GM12878 (cell line): ENCODE results near the gene SLC35E3.

Source experiments
- KDM1A ChIP-seq: fragments of 200-600 bp; sonication (generic); IDR thresholded peaks from 2 replicates; pipeline ENCODE4 v1.6.1; 2016; ENCODE audit warnings: borderline replicate concordance
- MEF2A ChIP-seq: IDR thresholded peaks from 2 replicates; pipeline ENCODE4 v1.6.1; 2011; ENCODE audit warnings: low read depth, mild to moderate bottlenecking, low read length, moderate library complexity; ENCODE audit not compliant: insufficient read depth
- POLR2A ChIP-seq: IDR thresholded peaks from 2 replicates; pipeline ENCODE4 v1.6.1; 2011; ENCODE audit warnings: low read depth, mild to moderate bottlenecking, low read length
- RFX5 ChIP-seq: IDR thresholded peaks from 2 replicates; pipeline ENCODE4 v1.6.1; 2011; ENCODE audit warnings: low read depth, low read length, improper control_type of control experiment
- SIN3A ChIP-seq: IDR thresholded peaks from 2 replicates; pipeline ENCODE4 v1.6.1; 2012; ENCODE audit warnings: low read depth, low read length, improper control_type of control experiment
- TF ChIP-seq, protein P1 (sequence below), 3 experiments: IDR thresholded peaks in 2 of 3; conservative IDR thresholded peaks in 1 of 3; 2 replicates each; pipeline ENCODE4 v1.5.1; 2011; ENCODE audit warnings: low read depth in 3 of 3, low read length in 3 of 3, mild to moderate bottlenecking in 3 of 3, control low read depth in 2 of 3, moderate library complexity in 2 of 3, inconsistent platforms in 1 of 3, mixed read lengths in 1 of 3; ENCODE audit not compliant: control insufficient read depth in 2 of 3, insufficient read depth in 1 of 3; ENCODE audit errors: extremely low read depth in 1 of 3
- TF ChIP-seq, protein P2 (sequence below): IDR thresholded peaks from 2 replicates; pipeline ENCODE4 v1.6.1; 2012; ENCODE audit warnings: mild to moderate bottlenecking, low read depth, low read length

DNA sequence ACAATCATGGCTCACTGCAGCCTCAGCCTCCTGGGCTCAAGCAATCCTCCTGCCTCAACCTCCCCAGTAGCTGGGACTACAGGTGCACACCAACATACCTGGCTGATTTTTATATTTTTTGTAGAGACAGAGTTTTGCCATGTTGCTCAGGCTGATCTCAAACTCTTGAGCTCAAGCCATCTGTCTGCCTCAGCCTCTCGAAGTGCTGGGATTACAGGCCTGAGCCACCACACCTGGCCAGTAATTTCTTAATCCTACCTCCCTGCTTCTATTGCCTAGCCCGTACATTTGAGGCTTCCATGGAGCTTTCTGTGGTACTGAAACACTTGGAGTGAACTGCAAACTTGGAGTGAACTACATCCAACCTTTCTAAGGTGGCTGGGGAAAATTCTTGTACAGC, 20.7 kb downstream of the SLC35E3 start:
- TF ChIP-seq KDM1A: no peak
- no peak for TF ChIP-seq RFX5
- TF ChIP-seq POLR2A: no peak
- TF ChIP-seq, protein P1, sequence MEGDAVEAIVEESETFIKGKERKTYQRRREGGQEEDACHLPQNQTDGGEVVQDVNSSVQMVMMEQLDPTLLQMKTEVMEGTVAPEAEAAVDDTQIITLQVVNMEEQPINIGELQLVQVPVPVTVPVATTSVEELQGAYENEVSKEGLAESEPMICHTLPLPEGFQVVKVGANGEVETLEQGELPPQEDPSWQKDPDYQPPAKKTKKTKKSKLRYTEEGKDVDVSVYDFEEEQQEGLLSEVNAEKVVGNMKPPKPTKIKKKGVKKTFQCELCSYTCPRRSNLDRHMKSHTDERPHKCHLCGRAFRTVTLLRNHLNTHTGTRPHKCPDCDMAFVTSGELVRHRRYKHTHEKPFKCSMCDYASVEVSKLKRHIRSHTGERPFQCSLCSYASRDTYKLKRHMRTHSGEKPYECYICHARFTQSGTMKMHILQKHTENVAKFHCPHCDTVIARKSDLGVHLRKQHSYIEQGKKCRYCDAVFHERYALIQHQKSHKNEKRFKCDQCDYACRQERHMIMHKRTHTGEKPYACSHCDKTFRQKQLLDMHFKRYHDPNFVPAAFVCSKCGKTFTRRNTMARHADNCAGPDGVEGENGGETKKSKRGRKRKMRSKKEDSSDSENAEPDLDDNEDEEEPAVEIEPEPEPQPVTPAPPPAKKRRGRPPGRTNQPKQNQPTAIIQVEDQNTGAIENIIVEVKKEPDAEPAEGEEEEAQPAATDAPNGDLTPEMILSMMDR (IDR thresholded peaks at IDR 0.05 in 2 of 3, conservative IDR thresholded peaks at IDR 0.05 in 1 of 3; ENCODE audit: control insufficient read depth in 2 of 3, extremely low read depth in 1 of 3, insufficient read depth in 1 of 3, low read depth in 3 of 3, low read length in 3 of 3): no peak
- no peak for TF ChIP-seq MEF2A
- TF ChIP-seq SIN3A: no peak
- TF ChIP-seq, protein P2, sequence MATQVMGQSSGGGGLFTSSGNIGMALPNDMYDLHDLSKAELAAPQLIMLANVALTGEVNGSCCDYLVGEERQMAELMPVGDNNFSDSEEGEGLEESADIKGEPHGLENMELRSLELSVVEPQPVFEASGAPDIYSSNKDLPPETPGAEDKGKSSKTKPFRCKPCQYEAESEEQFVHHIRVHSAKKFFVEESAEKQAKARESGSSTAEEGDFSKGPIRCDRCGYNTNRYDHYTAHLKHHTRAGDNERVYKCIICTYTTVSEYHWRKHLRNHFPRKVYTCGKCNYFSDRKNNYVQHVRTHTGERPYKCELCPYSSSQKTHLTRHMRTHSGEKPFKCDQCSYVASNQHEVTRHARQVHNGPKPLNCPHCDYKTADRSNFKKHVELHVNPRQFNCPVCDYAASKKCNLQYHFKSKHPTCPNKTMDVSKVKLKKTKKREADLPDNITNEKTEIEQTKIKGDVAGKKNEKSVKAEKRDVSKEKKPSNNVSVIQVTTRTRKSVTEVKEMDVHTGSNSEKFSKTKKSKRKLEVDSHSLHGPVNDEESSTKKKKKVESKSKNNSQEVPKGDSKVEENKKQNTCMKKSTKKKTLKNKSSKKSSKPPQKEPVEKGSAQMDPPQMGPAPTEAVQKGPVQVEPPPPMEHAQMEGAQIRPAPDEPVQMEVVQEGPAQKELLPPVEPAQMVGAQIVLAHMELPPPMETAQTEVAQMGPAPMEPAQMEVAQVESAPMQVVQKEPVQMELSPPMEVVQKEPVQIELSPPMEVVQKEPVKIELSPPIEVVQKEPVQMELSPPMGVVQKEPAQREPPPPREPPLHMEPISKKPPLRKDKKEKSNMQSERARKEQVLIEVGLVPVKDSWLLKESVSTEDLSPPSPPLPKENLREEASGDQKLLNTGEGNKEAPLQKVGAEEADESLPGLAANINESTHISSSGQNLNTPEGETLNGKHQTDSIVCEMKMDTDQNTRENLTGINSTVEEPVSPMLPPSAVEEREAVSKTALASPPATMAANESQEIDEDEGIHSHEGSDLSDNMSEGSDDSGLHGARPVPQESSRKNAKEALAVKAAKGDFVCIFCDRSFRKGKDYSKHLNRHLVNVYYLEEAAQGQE: no peak
